GM19025 (cell line): ENCODE measurements around the gene IL7R.
"Not testable (repeated sequence)": the region's sequence is repeated elsewhere in the genome, so short reads cannot be mapped to it uniquely, and the experiment has no call there.

Experiments
- ATAC-seq: cut with Tn5 transposase; IDR thresholded peaks from one replicate; pipeline ENCODE4 v1.9.1; 2021; ENCODE audit warnings: mild to moderate bottlenecking, low read depth, moderate library complexity; ENCODE audit not compliant: unreplicated experiment

IL7R gene

DNA sequence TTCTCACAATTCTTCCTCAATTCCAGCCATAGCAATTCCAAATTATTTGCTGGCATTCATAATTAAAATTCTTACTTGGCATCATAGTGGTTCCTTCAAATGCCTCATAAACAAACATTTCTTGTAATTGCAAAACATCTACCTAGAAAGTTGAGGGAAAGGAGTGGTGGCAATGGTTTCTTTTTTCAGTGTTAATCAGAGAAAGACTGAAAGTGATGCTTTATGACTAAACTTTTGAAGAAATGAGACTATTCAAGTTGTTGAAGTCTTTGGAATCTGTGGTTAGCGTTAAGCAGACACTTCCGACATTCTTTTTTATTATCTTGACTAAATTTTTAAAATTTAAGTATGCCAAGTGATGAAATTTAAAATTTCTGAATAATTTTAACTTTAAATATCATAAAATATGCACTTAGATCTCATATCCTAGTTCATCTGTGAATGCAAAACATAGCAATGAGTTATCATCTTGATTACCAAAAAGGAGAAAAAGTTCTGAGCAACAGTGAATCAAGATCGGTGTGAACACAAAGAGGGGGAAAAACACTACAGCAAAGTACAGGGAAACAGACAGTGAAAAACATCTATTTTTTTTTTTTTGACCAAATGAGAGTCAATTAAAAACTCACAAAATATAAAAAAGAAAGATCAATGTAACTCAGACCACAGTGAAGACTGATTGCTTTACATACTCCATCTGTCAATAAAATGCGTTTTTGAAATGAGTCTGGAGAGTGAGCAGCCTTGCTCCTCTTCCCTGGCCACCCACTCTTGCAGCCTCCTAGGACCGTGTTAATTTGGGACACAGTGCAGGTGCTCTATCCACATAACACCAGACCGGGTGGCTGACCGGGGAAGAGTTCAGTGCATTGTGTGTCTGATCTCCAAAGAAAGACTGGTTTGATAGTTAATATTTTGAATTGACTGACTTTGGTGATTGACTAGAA lies 20.6 kb upstream of the IL7R start:
- no peak for ATAC-seq

DNA sequence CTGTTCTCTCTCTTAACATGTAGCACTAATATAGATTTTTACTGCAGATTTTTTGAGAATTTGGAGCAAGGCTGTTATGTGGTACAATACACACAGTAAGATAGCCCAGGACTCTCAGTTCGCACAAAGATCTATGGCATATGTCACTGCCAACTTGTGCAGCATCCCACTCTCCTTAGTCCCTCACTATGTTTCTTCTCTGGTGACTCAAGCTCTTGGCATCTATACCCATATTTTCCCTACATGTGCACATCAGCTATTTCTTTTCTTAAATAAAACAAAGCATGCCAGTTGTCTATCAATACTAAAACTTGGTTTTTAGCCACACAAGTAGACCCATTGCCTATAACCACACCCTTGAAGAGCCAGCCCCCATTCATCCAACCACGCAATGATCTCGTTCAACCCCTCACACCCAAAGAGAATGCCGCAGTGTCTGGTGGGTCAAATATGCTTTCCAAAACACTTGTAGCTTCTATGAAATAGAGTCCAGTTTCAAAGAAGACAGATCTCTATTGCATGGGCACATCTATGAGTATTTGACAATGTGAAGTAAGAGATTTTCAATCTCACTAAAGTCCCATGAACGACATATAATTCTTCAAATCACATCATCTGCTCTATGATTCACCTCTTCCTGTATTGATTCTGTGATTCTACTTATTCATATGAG lies 18.2 kb upstream of the IL7R start:
- ATAC-seq, result no peak

DNA sequence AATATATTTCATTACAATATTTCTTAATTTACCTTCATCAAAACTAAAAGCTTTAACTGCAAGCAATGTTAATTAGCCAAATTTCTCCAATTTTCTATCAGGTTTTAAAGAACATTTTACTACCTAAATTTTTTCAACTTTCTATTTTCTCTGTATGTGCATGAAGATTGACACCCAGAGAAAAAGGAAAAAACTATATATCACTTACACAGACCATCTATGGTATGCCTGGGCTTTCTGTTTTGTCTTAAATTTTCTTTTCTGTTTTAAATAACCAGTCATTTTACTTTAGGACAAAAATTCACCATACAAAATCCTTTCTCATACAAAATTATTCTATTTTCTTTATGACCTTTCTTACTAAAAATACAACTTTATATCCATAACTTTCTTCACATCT lies 13.8 kb upstream of the IL7R start:
- no peak for ATAC-seq

DNA sequence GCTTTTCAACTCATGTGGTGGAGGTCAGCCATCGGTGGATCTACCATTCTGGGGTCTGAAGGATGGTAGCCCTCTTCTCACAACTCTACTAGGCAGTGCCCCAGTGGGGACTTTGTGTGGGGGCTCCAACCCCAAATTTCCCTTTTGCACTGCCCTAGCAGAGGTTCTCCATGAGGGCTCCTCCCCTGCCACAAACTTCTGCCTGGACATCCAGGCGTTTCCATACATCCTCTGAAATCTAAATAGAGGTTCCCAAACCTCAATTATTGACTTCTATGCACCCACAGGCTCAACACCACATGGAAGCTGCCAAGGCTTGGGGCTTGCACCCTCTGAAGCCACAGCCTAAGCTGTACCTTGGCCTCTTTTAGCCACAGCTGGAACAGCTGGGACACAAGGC lies 11.2 kb upstream of the IL7R start:
- not testable (repeated sequence) for ATAC-seq

DNA sequence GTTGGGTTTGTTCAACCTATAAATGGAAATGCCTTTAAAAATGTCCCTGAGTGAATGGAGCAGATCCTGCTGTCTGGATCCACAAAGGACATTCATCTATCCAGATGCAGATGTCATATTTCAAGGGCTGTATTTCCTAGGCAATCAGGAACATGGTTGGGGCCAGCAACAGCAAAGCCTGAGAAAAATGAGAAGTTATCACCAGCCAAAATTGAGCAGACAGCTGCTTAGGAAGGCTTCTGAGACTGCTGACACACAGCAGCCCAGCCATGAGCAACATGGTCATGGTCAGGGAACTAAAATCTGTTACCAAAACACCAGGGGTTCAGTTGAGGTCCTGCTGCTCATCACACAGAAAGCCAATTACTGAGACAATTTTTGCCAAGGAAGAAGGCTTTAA lies 9.2 kb upstream of the IL7R start:
- no peak for ATAC-seq

DNA sequence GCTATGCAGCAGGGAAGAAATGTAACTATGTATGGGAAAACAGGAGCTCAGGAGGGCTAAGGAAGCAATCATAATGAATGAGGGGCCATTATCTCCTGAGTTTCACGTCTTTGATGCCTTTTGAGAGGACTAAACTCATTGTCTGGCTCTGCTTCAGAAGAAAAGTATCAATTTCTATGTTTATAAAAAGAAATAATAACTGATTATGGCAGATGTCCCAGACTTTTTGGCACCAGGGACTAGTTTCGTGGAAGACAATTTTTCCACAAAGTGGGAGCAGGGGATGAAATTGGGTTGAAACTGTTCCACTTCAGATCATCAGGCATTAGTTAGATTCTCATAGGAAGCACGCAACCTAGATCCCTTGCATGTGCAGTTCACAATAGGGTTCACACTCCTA lies 8.7 kb upstream of the IL7R start:
- no peak for ATAC-seq

DNA sequence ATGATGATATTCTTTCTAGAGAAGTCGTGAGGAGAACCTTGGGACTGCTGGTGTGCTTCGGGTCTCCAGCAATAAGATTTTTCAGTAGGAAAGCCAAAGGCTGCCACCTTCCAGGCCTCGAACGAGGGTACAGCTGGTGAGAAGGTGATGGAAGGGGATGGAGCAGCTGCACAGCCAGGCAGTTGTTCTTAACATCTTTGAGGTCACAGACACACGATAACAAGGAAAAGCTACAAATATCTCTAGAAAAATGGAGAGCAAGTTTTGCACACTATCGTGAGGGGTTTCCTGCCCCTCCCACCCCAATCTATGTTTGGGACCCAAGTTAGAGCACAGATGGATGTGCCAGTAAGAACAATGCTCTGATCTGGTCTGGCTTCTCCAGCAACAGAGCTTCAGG lies 6.8 kb upstream of the IL7R start:
- no peak for ATAC-seq

DNA sequence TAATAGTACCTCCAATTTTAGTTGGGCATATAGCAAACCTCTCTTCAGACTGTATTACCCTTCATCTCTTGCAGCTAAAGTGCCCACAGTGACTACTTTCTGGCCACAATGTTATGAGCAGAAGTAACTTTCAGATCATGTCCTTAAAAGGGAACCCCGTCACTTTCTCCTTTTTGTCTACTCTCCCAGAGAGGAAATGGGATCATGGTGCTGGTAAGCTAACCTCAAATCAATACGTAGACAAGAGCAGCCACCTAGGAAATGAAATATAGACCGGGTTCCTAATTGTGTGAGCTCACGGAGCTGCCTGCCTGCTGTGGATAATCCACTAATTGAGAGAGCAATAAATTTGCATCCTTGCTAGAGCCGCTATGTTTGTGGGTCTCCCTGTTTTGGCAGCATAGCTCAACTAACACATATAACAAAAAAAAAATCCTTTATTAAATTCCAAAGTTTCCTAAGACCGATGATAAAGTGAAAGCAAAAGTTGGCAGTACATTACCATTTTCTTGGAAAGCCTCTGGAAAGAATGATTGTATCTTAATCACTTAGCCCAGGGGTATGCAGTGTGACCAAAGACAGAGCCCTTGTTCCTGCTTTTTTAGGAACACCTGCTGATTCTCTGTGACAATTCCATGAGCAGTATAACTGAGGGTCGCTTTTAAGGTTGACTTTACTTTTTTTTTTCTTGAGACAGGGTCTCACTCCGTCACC lies 5.6 kb upstream of the IL7R start:
- ATAC-seq, result no peak

DNA sequence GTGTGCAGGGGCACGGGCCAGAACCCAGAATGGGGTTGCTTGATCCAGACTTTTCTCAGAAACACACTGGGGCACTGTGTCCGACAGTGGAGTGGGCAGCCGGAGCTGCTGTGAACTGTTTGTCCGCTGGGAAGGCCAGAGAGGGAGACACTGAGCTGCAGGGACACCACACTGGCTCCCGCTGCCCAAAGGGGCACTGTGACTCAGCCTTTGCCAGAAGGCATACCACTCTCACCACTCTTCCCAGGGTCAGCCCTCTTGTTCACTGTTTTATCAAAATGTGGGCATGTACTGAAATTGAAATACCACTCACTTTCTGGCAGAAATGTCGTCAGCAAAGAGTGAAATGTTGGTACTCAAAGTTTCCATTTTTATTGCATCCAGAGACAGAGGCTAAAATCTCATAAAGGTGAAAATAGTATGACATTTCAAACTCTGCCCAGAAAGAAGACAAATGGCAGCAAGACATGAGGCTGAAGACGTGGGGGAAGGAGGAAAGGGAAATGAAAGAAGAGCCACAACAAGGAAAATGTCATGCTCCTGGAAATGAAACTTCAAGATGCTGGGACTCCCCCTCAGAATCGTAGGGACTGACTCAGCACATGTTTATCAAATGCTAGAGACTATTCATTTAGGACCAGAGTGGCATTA lies 4.5 kb upstream of the IL7R start:
- no peak for ATAC-seq

DNA sequence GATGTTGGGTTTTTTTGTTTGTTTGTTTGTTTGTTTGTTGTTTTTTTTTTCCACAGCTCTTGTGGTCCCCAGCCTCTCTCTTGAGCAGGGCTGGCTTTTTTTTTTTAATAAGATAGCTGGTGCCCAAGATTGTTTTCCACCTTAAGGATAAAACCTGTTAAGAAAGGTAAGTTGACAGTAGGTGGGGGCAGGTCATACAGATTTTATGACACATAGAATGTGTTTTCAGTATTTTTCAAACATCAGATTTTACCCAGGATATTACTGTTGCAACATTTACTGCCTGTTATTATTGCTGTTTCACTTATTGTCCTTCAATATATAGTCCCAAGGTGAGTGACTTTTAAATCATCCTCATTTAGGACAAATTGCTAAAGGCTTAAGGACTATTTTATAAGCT lies 3.9 kb upstream of the IL7R start:
- ATAC-seq, result no peak

DNA sequence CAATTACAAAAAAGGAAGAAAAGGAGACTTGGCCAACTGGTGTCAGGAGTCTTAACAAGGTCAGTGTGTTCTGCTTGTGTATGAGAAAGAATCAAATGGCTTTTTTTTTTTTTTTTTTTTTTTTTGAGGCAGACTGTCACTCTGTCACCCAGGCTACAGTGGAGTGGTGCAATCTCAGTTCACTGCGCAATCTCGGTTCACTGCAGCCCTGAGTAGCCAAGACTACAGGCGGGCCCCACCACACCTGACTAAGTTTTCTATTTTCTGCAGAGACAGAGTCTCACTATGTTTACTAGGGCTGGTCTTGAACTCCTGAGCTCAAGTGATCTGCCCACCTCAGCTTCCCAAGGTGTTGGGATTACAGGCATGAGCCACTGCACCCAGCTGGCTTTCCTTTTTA lies 3.1 kb upstream of the IL7R start:
- no peak for ATAC-seq

DNA sequence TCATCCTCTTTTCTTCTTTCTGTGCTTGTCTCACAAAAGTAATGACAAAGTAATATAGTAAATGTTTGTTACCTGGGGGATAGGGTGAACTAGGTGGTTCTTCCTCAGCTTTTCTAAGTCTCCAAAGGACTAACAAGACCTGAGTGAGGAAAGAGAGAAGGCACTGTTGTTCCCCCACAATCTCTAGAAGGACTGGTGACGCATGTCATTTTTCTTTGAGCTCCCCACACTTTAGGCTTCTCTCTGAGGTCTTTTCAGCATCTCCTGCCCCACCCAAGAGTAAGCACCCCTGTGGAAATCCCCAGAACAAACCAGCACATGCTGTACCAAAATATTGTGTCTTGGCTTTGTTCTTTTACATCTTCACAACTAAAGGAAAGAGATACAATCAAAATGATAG lies 2.4 kb upstream of the IL7R start:
- ATAC-seq, result no peak

DNA sequence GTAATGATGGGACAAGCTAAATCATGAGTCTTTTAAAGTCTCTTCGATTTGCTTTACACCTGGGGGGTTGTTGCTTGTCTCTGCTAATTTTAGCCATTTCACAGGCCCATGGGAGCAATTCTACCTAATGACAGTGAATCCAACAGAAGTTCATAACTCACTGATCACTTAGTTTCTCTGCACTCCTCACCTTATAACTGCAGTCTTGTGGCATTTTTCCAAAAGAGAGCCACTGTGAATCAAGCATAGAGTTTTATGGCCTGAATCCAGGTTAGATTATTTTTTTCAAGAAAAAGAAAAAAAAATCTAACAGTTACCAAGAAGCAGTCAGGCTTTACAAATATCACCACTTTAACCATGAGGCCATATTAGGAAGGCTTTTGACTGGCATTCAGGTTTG lies 1.5 kb upstream of the IL7R start:
- no peak for ATAC-seq

DNA sequence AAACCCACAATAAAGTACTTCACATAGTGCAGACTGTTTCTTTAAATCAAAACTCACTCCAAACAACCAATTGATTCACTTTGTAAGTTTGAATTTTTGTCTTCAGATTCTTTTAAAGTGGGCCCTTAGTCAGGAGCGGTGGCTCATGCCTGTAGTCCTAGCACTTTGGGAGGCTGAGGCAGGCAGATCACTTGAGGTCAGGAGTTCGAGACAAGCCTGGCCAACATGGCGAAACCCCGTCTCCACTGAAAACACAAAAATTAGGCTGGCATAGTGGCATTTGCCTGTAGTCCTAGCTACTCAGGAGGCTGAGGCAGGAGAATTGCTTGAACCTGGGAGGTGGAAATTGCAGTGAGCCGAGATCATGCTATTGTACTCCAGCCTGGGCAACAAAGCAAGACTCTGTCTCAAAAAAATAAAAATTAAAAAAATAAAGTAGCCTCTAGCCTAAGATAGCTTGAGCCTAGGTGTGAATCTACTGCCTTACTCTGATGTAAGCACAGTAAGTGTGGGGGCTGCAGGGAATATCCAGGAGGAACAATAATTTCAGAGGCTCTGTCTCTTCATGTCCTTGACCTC lies 416 bp upstream of the IL7R start:
- ATAC-seq, result not testable (repeated sequence)

DNA sequence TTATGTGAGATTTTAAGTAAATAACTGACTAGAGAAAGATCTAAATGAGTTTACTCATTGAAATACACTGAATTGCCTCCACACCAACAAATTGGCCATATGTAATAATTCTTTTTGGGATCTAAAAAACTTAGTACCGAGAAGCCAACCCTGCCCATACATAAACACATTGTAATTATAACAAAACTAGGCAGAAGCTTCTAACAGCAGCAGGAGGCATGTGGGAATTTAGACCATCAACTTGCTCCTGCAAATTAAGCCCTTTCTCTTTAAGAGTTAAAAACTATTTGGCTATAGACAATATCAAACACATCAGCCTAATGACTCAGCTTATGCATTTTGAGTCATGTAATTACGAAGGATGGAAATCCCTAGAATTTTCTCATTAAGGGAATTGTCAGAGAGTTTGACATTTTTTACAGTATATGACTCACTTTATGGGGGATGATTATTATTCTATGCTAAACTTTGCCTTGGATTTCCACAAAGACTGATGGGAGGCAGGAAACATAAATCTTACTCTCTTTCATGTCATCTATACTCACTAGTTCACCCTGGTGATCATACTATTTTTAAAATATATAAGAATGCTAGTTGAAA lies 1.0 kb downstream of the IL7R start:
- no peak for ATAC-seq

DNA sequence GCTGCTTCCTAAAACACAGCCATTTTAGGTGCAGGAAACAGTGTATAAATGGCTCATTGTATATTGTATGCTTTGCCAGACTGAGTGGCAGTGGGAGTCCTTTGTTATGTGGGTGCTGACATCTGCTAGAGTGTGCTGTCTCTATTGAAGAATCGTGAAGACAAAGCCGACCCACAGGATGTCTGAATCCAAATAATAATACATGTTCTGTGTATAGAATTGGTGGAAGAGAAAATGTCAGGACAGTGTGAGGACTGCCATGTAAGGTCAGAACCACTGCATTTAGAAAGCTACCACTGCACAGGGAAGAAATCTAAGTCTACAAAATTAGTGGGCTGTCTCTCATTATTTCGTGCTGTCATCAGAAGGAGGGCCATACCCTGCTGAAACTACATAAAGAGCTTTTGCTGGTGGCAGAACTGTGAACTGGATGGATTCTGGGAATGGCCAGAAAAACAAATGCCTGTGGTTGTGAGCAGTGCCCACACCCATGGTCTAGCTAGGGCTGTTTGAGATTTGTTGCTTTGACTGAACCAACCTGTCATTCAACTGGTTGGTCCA lies 2.5 kb downstream of the IL7R start:
- ATAC-seq, result no peak

DNA sequence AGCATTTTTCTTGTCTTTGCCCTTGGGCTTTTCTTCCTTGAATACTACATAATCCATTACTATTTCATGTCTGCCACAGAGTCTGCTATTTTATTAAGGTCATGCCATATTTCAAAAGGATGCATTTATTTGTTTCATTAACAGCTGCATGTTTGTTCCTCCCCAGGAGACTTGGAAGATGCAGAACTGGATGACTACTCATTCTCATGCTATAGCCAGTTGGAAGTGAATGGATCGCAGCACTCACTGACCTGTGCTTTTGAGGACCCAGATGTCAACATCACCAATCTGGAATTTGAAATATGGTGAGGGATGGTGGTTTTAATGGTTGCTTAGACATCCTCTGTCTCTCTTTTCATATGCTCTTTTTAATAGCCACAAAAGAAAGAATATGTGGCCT lies 4.0 kb downstream of the IL7R start:
- ATAC-seq, result no peak

DNA sequence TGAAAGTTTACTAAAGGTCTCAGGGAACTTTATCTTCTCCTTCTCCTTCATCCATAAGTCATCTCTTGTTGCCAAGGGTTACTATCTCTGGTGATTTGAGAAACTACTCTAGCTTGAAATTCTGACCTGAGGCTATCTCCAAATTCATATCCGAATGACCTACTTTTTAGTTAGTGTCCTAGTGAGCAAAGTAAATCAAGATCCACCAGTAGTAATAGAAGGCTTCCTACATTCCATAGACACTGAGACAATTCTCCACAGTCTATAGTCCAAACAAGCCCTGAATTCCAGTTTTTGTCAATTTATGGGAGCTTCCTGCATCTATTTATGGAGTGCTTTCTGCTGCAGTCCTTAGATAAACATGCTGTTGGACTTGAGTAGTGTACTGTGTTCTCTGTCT lies 5.0 kb downstream of the IL7R start:
- ATAC-seq, result no peak

DNA sequence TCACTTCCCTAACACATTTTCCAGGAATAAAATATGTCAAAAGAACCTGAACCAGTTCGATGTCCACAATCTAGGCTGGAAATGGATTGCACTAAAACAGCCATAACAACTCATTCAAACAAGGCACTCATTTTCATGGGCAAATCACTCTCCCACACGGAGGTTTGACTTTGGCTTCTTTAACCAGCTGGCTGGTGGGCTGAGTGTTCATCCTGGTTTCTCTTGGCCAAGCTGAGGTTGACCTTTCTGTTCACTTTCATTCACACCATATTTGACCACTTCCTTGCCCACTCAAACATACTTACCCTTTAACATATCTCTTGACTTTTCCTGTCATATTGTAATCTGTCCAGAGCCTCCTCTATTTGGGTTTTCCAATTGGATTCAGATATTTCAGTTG lies 5.4 kb downstream of the IL7R start:
- no peak for ATAC-seq

DNA sequence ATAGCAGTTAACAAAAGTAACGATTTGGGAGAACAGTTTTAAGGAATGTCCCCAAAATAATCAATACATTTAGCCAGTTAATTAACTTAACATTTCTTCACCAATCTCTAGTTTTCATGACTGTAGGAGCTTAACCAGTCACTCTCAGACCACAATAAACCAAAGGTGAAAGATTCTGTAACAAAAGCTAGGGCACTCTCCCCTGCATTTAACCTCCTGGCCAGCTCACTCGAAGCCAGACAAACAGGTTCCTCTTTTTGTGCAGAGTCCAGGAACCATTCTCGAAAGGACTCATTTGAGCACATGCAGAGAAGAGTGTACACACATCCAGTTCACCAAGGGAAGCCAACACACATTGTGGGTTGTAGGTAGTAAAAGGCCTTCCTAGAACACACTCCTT lies 6.5 kb downstream of the IL7R start:
- no peak for ATAC-seq
